OCI-LY3 (cell line): Measurements from ENCODE around the gene EHBP1L1.

Experiments used
- EZH2phosphoT487 ChIP-seq: fragments of 200-600 bp; shearing (Covaris generic); IDR thresholded peaks from 2 replicates; pipeline ENCODE4 v1.6.1; 2018; ENCODE audit warnings: antibody characterized with exemption, mixed run types, low read depth
- TF ChIP-seq, protein P1 (sequence below): fragments of 200-600, 300-600 bp; sonication (generic); IDR thresholded peaks from 2 replicates; pipeline ENCODE4 v1.5.1; 2014; ENCODE audit warnings: antibody characterized with exemption, low read length, low read depth

GRCh38 chr11:65562788-65563187 is 13.1 kb upstream of the EHBP1L1 start:
- TF ChIP-seq, protein P1, sequence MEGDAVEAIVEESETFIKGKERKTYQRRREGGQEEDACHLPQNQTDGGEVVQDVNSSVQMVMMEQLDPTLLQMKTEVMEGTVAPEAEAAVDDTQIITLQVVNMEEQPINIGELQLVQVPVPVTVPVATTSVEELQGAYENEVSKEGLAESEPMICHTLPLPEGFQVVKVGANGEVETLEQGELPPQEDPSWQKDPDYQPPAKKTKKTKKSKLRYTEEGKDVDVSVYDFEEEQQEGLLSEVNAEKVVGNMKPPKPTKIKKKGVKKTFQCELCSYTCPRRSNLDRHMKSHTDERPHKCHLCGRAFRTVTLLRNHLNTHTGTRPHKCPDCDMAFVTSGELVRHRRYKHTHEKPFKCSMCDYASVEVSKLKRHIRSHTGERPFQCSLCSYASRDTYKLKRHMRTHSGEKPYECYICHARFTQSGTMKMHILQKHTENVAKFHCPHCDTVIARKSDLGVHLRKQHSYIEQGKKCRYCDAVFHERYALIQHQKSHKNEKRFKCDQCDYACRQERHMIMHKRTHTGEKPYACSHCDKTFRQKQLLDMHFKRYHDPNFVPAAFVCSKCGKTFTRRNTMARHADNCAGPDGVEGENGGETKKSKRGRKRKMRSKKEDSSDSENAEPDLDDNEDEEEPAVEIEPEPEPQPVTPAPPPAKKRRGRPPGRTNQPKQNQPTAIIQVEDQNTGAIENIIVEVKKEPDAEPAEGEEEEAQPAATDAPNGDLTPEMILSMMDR: no peak
- no peak for TF ChIP-seq EZH2phosphoT487
